BLaER1 treated with 17β-estradiol and CSF1 and Interleukin-3, amounts not matched to agents 10 nM and 100 nM (cell line): ENCODE results near the gene EIF3D.

Experiments used
- H3K27ac ChIP-seq, 11 experiments: shearing (Covaris generic); formaldehyde crosslinking; 2 replicates each; pipeline ENCODE4 v1.8.1; 2022
- H3K27me3 ChIP-seq, 11 experiments: shearing (Covaris generic); formaldehyde crosslinking; 2 replicates each; pipeline ENCODE4 v1.8.1; 2022
- H3K36me3 ChIP-seq, 11 experiments: shearing (Covaris generic); formaldehyde crosslinking; 2 replicates each; pipeline ENCODE4 v1.8.1; 2022
- H3K4me1 ChIP-seq, 10 experiments: shearing (Covaris generic); formaldehyde crosslinking; 2 replicates each; pipeline ENCODE4 v1.8.1; 2022
- H3K4me2 ChIP-seq, 11 experiments: shearing (Covaris generic); formaldehyde crosslinking; 2 replicates each; pipeline ENCODE4 v1.8.1; 2022
- H3K4me3 ChIP-seq, 10 experiments: shearing (Covaris generic); formaldehyde crosslinking; 2 replicates each; pipeline ENCODE4 v1.8.1; 2022
- H3K9ac ChIP-seq, 11 experiments: shearing (Covaris generic); formaldehyde crosslinking; 2 replicates each; pipeline ENCODE4 v1.8.1; 2022
- H3K9me3 ChIP-seq, 11 experiments: shearing (Covaris generic); formaldehyde crosslinking; replicated peaks in 1 of 11; 2 replicates each; pipeline ENCODE4 v1.8.1; 2022
- H4K20me1 ChIP-seq, 11 experiments: shearing (Covaris generic); formaldehyde crosslinking; 2 replicates each; pipeline ENCODE4 v1.8.1; 2022
- Cebpa-rat ChIP-seq, 11 experiments: shearing (Covaris generic); IDR thresholded peaks; 2 replicates each; pipeline ENCODE4 v1.8.1; 2022

The EIF3D gene

DNA sequence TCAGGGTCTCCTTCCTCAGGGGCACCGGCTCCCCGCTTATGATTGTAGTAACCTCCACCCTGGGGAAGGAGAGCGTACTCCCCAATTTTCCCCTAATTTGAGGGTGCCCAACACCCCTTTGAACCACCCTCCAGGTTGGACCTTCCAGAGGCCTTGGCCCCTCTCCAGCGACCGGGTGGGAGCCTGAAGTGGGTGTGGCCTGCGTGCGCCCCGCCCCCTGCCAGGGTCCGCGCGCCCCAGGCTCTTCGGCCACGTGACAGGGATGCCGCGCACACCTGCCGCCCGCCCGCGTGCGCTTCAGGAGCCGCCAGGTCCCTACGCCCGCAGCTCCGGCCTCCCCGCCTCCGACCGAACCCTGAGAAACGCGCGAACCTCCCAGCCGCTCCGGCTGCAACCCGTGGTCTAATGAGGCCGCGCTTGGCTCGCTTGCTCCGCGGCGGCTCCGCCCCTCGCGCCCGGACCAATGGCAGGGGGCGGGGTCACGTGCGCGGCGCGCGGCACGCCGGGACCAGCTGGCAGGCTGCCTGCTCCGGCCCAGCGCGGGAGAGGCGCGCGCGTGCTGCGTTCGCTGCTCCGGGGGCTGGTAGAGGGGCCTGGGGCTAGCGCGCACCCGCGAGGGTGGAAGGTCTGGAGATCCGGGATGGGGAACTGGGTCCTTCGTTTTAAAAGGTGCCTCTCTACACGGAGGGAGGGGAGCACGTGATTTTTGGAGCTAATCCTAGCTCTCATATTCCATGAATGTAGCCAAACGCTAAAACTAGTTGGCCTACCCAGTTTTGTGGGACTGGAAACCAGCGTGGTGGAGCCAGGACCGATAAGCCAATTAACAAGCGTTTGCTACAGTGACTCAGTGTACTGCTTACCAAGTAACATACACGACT is 22.1 kb downstream of the EIF3D start, which contains the start of gene FOXRED2:
Gene FOXRED2 (minus strand): TSS at position 404 of the 881 bp plus-strand sequence. CDS start 618 bp downstream, outside the sequence.
- Histone ChIP-seq H4K20me1 (peaks cover 3 to 22% (median 15%) of the 10 kb centered on the region in 11 experiments; a peak in 18 of 22 replicates), H3K4me1 (peaks cover 26 to 41% (median 33%) of the 10 kb centered on the region in 10 experiments), H3K4me3 (peak within 1 kb of the TSS; percentile 56 to 74 (median 64)), H3K9me3 (0 out of 22 replicates have a peak, but pooled peaks cover 0 to 5% (median 0%) of the 10 kb centered on the region in 11 experiments), H3K9ac (peak within 1 kb of the TSS; percentile 61 to 81 (median 78)), H3K4me2 (peak within 1 kb of the TSS; percentile 74 to 93 (median 84)), H3K27ac (peak within 1 kb of the TSS in 10 of 11 experiments; percentile 27 to 80 (median 73); a peak in 20 of 22 replicates), H3K36me3 (peaks cover 17 to 58% (median 38%) of the 10 kb centered on the region in 11 experiments), H3K27me3 (no peaks in the 10 kb centered on the region)
- no peak for TF ChIP-seq Cebpa-rat (IDR thresholded peaks at IDR 0.05)

DNA sequence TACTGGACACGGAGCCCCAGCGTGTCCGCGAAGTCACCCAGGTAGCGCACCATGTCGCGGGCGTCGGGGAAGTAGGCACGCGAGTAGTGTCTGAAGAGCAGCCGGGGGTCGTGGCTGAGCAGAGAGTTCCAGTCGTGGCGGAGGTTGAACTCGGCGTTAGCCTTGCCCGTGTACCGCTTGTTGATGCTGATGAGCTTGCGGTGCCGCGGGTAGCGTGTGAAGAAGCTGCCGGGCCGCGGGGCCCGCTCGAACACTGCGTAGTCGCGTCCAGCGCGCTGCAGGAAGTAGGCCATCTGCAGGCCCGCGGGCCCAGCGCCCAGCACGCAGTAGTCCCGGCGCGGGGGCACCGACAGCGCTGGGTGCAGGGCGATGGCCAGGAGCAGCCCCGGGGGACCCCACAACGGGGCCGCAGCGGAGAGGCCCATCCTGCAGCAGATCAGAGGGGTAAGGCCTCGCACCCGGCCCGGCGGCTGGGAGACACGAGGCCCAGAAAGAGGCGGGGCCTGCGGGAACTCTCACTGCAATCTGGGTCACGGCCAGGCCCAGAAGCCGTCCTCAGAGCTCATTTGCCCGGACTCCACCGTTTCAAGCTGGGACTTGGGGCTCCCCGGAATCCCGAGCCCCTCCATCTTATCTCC is 22.8 kb downstream of the EIF3D start:
- H4K20me1 ChIP-seq: peaks cover 0 to 14% (median 8%) of the 10 kb centered on the region in 11 experiments; a peak in 12 of 22 replicates
- H3K36me3 ChIP-seq: peaks cover 10 to 56% (median 38%) of the 10 kb centered on the region in 11 experiments

DNA sequence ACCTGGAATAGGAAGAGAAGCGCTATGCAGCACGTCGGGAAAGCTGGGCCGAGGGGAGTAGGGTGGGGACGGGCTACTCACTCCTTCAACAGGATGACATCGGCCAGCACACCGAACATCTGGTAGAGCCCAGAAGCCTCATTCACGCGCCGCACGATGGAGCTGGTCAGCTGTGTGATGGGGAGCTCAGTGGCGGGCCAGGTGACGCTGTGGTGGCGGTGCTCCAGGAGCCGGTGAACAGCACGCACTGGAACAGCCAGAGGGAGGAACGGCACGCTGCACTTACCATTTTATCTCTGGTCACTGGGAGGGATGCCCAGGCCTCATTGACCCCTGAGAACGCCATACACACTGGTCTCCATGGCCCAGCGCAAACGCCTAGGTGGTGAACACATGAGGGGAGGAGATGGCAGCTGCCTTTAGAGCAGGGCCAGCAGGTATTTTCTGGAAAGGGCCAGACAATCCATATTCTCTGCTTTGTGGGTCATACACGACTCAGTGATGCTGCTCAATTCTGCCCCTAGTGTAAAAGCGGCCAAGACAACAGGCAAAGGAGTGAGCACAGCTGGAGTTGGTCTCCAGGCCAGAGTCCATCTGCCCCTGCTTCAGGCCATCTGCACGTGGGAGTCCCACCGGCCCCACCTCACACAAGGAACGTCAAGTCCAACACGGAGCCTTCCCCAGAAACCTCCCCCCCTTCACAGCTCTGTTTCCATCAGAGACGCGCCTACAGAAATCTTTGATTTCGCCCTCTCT is 30.9 kb downstream of the EIF3D start:
- peaks cover 15 to 26% (median 21%) of the 10 kb centered on the region in 10 experiments for H3K4me1 ChIP-seq
- H3K27me3 ChIP-seq: no peaks in the 10 kb centered on the region
- no peaks in the 10 kb centered on the region for H3K9me3 ChIP-seq
- H3K36me3 ChIP-seq: peaks cover 12 to 83% (median 56%) of the 10 kb centered on the region in 11 experiments; a peak in 18 of 22 replicates
- H3K4me3 ChIP-seq: no peak overlapping the region
- H3K27ac ChIP-seq: no peak overlapping the region
- no peak overlapping the region for H3K9ac ChIP-seq
- peaks cover 0 to 7% (median 0%) of the 10 kb centered on the region in 11 experiments; a peak in 1 of 22 replicates for H4K20me1 ChIP-seq
- H3K4me2 ChIP-seq: no peak overlapping the region
- TF ChIP-seq Cebpa-rat (IDR thresholded peaks at IDR 0.05): no peak

More for the DNA sequence above, 22.8 kb downstream of the EIF3D start:
- Histone ChIP-seq H3K27me3 (no peaks in the 10 kb centered on the region), H3K9ac (peak overlapping the region in 9 of 11 experiments; percentile 63 to 81 (median 79); a peak in 15 of 22 replicates), H3K4me3 (peak overlapping the region; percentile 56 to 74 (median 64)), H3K4me2 (peak overlapping the region; percentile 74 to 93 (median 84)), H3K9me3 (0 out of 22 replicates have a peak, but pooled peaks cover 0 to 5% (median 0%) of the 10 kb centered on the region in 11 experiments), H3K27ac (peak overlapping the region in 10 of 11 experiments; percentile 27 to 80 (median 73); a peak in 18 of 22 replicates), H3K4me1 (peaks cover 26 to 41% (median 33%) of the 10 kb centered on the region in 10 experiments)
- TF ChIP-seq Cebpa-rat (IDR thresholded peaks at IDR 0.05): no peak

DNA sequence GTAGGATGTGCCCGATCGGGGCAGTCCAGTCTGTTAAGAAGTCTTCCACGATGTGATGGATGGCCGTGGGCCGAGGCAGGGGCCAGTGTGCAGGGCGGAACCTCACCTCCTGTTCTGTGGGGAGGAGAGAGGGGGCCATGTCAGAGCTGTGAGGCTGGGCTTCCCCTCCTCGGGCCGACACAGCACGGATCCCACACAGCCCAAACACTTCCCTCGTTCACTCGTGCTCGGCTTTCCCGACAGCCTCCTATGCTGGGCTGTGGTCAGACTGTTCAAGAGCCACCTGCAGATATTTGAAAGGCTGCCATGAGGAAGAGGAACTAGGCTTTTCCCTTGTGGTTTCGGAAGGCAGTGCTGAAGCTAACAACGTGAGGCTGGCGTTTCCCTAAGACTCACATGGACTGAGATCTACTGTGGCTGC is 35.3 kb downstream of the EIF3D start:
- Histone ChIP-seq H3K27ac (peak overlapping the region; percentile 21 to 81 (median 73); a peak in 20 of 22 replicates), H3K4me2 (peak overlapping the region; percentile 72 to 93 (median 86)), H3K9me3 (no peaks in the 10 kb centered on the region), H3K9ac (peak overlapping the region in 10 of 11 experiments; percentile 40 to 75 (median 60); a peak in 18 of 22 replicates), H4K20me1 (peaks cover 0 to 7% (median 0%) of the 10 kb centered on the region in 11 experiments; a peak in 1 of 22 replicates), H3K4me1 (peaks cover 31 to 48% (median 43%) of the 10 kb centered on the region in 10 experiments), H3K36me3 (peaks cover 22 to 72% (median 59%) of the 10 kb centered on the region in 11 experiments; a peak in 19 of 22 replicates), H3K4me3 (peak overlapping the region in 4 of 10 experiments; percentile 9 to 46 (median 29); a peak in 3 of 20 replicates), H3K27me3 (no peaks in the 10 kb centered on the region)
- TF ChIP-seq Cebpa-rat (IDR thresholded peaks at IDR 0.05): no peak

DNA sequence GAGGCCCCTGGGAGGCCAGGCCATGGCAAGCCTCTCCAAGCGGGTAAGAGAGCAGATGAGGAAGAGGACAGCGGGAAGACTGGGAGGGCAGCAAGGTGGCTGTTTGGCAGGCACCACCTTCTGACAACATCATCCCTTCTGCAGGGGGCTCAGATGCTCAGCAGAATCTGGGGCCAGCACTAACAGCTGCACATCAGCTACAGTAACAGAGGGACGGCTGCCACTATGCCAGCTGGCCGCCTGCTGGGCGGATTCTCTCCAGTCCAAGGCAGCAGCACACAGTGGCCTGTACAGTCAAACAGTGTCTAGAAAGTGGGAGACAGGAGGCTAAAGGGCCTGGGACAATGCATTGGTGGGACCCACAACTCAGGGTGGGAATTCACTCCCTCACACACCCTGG is 36.9 kb downstream of the EIF3D start:
- no peak for TF ChIP-seq Cebpa-rat (IDR thresholded peaks at IDR 0.05)
- peaks cover 0 to 7% (median 0%) of the 10 kb centered on the region in 11 experiments; a peak in 1 of 22 replicates for H4K20me1 ChIP-seq
- H3K4me1 ChIP-seq: peaks cover 31 to 48% (median 43%) of the 10 kb centered on the region in 10 experiments
- peaks cover 20 to 72% (median 59%) of the 10 kb centered on the region in 11 experiments; a peak in 21 of 22 replicates for H3K36me3 ChIP-seq
- peak overlapping the region in 9 of 11 experiments; percentile 6 to 81 (median 73); a peak in 15 of 22 replicates for H3K27ac ChIP-seq
- peak overlapping the region; percentile 72 to 92 (median 86) for H3K4me2 ChIP-seq
- H3K9ac ChIP-seq: peak overlapping the region in 6 of 11 experiments; percentile 1 to 44 (median 30); a peak in 8 of 22 replicates
- H3K9me3 ChIP-seq: peaks cover 7 to 13% (median 10%) of the 10 kb centered on the region in 11 experiments
- H3K4me3 ChIP-seq: peak overlapping the region in 1 of 10 experiments; percentile 19; a peak in 1 of 20 replicates
- H3K27me3 ChIP-seq: no peaks in the 10 kb centered on the region

DNA sequence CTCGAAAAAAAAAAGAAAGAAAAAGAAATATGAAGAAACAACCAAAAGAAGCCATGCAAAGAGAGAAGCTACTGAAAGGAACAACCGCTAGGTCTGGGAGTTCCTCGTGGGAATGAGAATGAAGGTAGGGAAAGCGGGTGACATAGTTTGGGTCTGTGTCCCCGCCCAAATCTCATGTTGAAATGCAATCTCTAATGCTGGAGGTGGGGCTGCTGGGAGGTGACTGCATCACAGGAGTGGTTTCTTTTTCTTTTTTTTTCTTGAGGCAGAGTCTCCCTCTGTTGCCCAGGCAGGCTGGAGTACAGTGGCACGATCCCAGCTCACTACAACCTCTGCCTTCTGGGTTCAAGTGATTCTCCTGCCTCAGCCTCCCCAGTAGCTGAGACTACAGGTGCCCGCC is 37.8 kb downstream of the EIF3D start:
- peaks cover 0 to 7% (median 0%) of the 10 kb centered on the region in 11 experiments; a peak in 1 of 22 replicates for H4K20me1 ChIP-seq
- H3K36me3 ChIP-seq: peaks cover 22 to 69% (median 55%) of the 10 kb centered on the region in 11 experiments; a peak in 21 of 22 replicates
- H3K27ac ChIP-seq: peak overlapping the region in 3 of 11 experiments; percentile 74 to 81 (median 80); a peak in 2 of 22 replicates
- H3K4me1 ChIP-seq: peaks cover 31 to 48% (median 43%) of the 10 kb centered on the region in 10 experiments
- peaks cover 12 to 21% (median 17%) of the 10 kb centered on the region in 11 experiments for H3K9me3 ChIP-seq
- no peak overlapping the region for H3K4me3 ChIP-seq
- H3K4me2 ChIP-seq: peak overlapping the region in 9 of 11 experiments; percentile 72 to 92 (median 86); a peak in 13 of 22 replicates
- no peak for TF ChIP-seq Cebpa-rat (IDR thresholded peaks at IDR 0.05)
- no peaks in the 10 kb centered on the region for H3K27me3 ChIP-seq
- peak overlapping the region in 1 of 11 experiments; percentile 39; a peak in 2 of 22 replicates for H3K9ac ChIP-seq

DNA sequence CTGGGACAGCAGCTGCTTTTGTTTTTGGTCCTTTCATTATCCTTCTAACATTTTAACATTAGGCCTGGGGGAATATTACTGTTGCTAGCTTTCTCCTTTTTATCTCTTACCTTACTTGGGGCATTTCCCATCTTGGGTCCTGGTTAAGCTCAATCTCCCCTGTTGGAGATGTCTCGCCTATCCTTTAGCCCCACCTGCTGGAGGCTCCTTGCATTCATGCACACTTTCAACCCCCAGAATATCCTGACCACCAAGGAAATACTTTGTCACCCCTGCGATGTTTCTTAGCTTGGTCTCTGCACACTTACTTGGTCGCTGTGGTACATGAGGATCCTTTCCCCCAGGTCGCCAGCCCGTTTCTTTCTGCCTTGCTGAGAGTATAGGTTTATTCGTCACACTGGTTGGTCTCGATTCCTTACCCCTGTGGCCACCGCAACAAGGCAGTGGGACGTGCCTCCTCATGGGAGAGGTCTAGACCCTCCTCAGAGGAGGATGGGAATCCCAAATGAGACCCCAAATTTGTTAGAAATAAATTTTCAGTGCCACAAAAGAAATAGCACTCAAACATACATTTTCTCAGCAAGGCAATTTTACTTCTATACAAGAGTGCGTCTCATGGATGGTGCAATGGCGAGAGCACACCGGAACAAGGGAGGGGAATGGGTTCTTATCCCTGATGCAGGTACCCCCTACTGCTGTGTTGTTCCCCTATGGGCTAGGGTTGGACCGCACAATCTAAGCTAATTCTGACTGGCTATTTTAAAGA is 42.2 kb downstream of the EIF3D start:
- Histone ChIP-seq H3K27ac (no peak overlapping the region), H4K20me1 (no peaks in the 10 kb centered on the region), H3K4me2 (no peak overlapping the region), H3K36me3 (peaks cover 22 to 59% (median 44%) of the 10 kb centered on the region in 11 experiments; a peak in 21 of 22 replicates), H3K4me1 (peaks cover 10 to 26% (median 19%) of the 10 kb centered on the region in 10 experiments), H3K27me3 (no peaks in the 10 kb centered on the region), H3K4me3 (peak overlapping the region in 1 of 10 experiments; percentile 15; a peak in 1 of 20 replicates), H3K9me3 (peaks cover 12 to 21% (median 17%) of the 10 kb centered on the region in 11 experiments), H3K9ac (no peak overlapping the region)
- TF ChIP-seq Cebpa-rat (IDR thresholded peaks at IDR 0.05): no peak
